H1 (cell line): ENCODE results near the gene PCNX3.

ENCODE experiments used
- CEBPB ChIP-seq: IDR thresholded peaks from 2 replicates; pipeline ENCODE4 v1.6.1; 2012; ENCODE audit warnings: low read depth, low read length
- EP300 ChIP-seq, 2 experiments: IDR thresholded peaks; 1 replicate in 1 of 2; 2 replicates in 1 of 2; pipeline ENCODE4 v1.6.1; 2011 to 2012; ENCODE audit warnings: low read depth in 2 of 2, low read length in 2 of 2, mild to moderate bottlenecking in 2 of 2, borderline replicate concordance in 1 of 2, inconsistent platforms in 1 of 2, moderate library complexity in 1 of 2
- EZH2 ChIP-seq: fragments of 200-600 bp; sonication (generic); IDR thresholded peaks from 2 replicates; pipeline ENCODE4 v1.7.1; 2012; ENCODE audit warnings: low read depth, mild to moderate bottlenecking, moderate library complexity, low read length, inconsistent platforms; ENCODE audit not compliant: severe bottlenecking
- GTF2F1 ChIP-seq: IDR thresholded peaks from 2 replicates; pipeline ENCODE4 v1.6.1; 2012; ENCODE audit warnings: low read depth, low read length, improper control_type of control experiment, borderline replicate concordance
- POLR2A ChIP-seq, 2 experiments: IDR thresholded peaks; 1 replicate in 1 of 2; 2 replicates in 1 of 2; pipeline ENCODE4 v1.6.1; 2011; ENCODE audit warnings: low read depth in 2 of 2, low read length in 2 of 2, mild to moderate bottlenecking in 2 of 2; ENCODE audit errors: control extremely low read depth in 1 of 2
- RAD21 ChIP-seq, 2 experiments: IDR thresholded peaks in 1 of 2; conservative IDR thresholded peaks in 1 of 2; 2 replicates each; pipeline ENCODE4 v1.6.1; 2011; ENCODE audit warnings: low read depth in 2 of 2, low read length in 2 of 2, improper control_type of control experiment in 1 of 2, inconsistent platforms in 1 of 2, mild to moderate bottlenecking in 1 of 2, moderate library complexity in 1 of 2
- SIRT6 ChIP-seq: IDR thresholded peaks from one replicate; pipeline ENCODE4 v1.7.1; 2012; ENCODE audit warnings: low read length, inconsistent platforms
- TBP ChIP-seq: IDR thresholded peaks from 2 replicates; pipeline ENCODE4 v1.6.1; 2011; ENCODE audit warnings: low read depth, low read length, improper control_type of control experiment
- YY1 ChIP-seq: IDR thresholded peaks from 2 replicates; pipeline ENCODE4 v1.6.1; 2011; ENCODE audit warnings: low read depth, mild to moderate bottlenecking, low read length
- ZNF274 ChIP-seq: IDR thresholded peaks from 2 replicates; pipeline ENCODE4 v1.7.0; 2012; ENCODE audit warnings: low read length, borderline replicate concordance; ENCODE audit errors: extremely low read depth
- TF ChIP-seq, protein P1 (sequence below): IDR thresholded peaks from 2 replicates; pipeline ENCODE4 v1.6.1; 2011; ENCODE audit warnings: low read depth, mild to moderate bottlenecking, low read length; ENCODE audit not compliant: insufficient read depth
- TF ChIP-seq, protein P2 (sequence below), 3 experiments: IDR thresholded peaks; 1 replicate in 2 of 3; 2 replicates in 1 of 3; pipeline versions ENCODE4 v1.5.1 to v1.6.1; 2011; ENCODE audit warnings: low read length in 3 of 3, mild to moderate bottlenecking in 3 of 3, inconsistent platforms in 2 of 3, low read depth in 1 of 3, moderate library complexity in 1 of 3; ENCODE audit not compliant: insufficient read depth in 1 of 3; ENCODE audit errors: control extremely low read depth in 1 of 3
- TF ChIP-seq, protein P3 (sequence below): IDR thresholded peaks from 2 replicates; pipeline ENCODE4 v1.6.1; 2012; ENCODE audit warnings: inconsistent platforms

DNA sequence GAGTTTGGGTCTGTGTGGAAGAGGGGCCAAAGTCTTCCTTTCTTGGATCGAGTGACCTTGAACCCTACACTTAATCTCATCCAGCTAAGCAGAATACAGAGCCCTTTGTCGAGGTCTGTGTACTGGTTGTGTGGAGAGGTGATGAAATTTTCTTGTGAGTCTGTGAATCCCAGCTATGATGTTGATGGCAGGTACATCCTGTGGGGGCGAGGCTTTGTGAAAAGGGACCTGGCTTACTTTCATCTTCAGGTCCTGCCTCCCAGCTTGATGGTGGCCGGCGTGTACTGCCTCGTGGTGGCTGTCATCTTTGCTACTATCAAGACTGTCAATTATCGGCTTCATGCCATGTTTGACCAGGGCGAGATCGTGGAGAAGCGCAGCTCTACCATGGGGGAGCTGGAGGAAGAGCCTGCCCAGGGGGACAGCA, 1.0 kb downstream of the PCNX3 start:
- TF ChIP-seq, protein P1, sequence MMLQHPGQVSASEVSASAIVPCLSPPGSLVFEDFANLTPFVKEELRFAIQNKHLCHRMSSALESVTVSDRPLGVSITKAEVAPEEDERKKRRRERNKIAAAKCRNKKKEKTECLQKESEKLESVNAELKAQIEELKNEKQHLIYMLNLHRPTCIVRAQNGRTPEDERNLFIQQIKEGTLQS = no peak
- TF ChIP-seq EP300 (IDR thresholded peaks at IDR 0.05; ENCODE audit: borderline replicate concordance in 1 of 2, low read depth in 2 of 2, low read length in 2 of 2) (no peak), GTF2F1 (no peak), POLR2A (IDR thresholded peaks at IDR 0.05; ENCODE audit: control extremely low read depth in 1 of 2, low read depth in 2 of 2, low read length in 2 of 2) (no peak), SIRT6 (no peak), YY1 (no peak), RAD21 (IDR thresholded peaks at IDR 0.05 in 1 of 2, conservative IDR thresholded peaks at IDR 0.05 in 1 of 2; ENCODE audit: low read depth in 2 of 2, low read length in 2 of 2) (no peak), TBP (no peak), ZNF274 (no peak), EZH2 (no peak), CEBPB (no peak)
- TF ChIP-seq, protein P2, sequence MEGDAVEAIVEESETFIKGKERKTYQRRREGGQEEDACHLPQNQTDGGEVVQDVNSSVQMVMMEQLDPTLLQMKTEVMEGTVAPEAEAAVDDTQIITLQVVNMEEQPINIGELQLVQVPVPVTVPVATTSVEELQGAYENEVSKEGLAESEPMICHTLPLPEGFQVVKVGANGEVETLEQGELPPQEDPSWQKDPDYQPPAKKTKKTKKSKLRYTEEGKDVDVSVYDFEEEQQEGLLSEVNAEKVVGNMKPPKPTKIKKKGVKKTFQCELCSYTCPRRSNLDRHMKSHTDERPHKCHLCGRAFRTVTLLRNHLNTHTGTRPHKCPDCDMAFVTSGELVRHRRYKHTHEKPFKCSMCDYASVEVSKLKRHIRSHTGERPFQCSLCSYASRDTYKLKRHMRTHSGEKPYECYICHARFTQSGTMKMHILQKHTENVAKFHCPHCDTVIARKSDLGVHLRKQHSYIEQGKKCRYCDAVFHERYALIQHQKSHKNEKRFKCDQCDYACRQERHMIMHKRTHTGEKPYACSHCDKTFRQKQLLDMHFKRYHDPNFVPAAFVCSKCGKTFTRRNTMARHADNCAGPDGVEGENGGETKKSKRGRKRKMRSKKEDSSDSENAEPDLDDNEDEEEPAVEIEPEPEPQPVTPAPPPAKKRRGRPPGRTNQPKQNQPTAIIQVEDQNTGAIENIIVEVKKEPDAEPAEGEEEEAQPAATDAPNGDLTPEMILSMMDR (IDR thresholded peaks at IDR 0.05; ENCODE audit: control extremely low read depth in 1 of 3, insufficient read depth in 1 of 3, low read depth in 1 of 3, low read length in 3 of 3) = no peak
- TF ChIP-seq, protein P3, sequence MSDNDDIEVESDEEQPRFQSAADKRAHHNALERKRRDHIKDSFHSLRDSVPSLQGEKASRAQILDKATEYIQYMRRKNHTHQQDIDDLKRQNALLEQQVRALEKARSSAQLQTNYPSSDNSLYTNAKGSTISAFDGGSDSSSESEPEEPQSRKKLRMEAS = no peak
